Measurements from ENCODE around the gene RHOT2.

- no peak for TF ChIP-seq SUZ12 (IDR thresholded peaks at IDR 0.05)
- TF ChIP-seq ELF4 (IDR thresholded peaks at IDR 0.05): no peak
- TF ChIP-seq BHLHE40 (IDR thresholded peaks at IDR 0.05; ENCODE audit: borderline replicate concordance): no peak
Measured at GRCh38 chr16:669666-670065, 1.7 kb downstream of the RHOT2 start.

Data from HEK293T (cell line).